ENCODE results near the gene PRF1.
A peak's percentile ranks its signal among the peaks of the same experiment; 100 is the strongest.

The PRF1 gene

DNA sequence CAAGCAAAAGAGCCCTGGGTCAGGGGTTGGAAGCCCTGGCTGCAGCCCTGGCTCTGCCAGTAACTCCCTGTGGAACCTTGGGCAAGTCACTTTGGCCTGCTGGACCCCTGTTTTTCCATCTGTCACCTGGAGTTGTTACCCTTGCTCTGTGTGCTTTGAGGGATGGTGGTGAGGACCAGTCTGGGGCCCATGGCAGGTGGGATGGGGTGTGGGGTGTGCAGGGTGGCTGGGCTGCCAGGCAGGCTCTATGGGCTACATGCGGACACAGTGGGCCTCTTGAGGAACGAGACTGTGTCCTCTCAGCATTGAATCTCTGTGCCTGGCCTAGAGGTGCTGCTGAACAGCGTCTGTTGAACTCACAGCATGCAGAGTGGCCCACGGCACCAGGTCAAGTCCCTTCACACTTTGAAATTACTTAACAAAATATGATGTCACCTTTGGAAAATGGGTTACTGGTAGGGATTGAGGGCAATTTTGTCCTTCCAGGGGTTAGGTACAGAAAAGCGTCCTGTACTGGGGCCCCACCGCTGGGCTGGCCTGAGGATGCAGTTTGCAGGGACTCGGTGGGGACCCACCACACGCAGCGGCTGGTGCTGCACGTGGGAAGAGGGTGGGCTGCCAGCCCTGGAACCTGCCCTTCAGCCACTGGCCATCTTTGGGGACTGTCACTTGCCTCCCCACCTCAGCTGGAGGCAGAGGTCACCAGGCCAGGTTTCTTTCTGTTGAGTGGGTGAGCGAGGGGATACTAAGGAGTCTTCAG, 45.3 kb downstream of the PRF1 start:
- no peak for DNase-seq

DNA sequence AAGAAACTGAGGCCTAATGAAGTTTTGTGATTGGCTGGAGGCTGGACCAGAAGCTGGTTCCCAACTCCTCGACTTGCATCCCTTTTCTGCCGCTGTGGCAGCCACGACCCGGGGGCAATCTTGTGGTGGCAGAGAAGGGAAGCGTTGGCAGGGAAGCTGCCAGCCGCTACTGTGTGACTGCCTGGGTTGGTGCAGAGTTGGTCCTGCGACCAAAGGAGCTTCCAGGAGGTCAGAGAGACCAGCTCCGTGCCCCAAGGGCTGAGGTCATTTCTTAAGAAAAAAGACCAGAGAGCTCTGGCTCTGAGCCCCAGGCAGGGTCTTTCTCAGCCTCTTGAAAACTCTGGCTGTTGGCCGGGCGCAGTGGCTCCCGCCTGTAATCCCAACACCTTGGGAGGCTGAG, 47.2 kb downstream of the PRF1 start:
- DNase-seq, result no peak

DNA sequence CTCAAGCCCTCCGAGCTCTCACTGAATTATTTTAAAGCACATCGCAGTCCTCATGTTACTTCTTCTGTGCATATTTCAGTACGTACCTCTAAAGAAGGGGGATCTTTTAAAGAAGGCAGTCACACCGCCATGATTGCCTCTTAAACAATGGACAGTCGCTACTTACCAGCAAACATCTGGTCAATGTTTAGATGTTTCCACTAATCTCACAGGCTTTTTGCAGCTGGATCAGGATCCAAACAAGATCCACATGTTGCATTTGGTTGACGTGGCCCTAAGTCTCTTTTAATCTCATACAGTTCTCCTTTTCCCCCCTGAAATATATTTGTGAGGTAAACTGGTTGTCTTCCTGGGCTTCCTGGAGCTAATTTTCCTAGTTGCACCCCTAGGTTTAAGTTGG, 50.0 kb downstream of the PRF1 start:
- DNase-seq, result no peak

DNA sequence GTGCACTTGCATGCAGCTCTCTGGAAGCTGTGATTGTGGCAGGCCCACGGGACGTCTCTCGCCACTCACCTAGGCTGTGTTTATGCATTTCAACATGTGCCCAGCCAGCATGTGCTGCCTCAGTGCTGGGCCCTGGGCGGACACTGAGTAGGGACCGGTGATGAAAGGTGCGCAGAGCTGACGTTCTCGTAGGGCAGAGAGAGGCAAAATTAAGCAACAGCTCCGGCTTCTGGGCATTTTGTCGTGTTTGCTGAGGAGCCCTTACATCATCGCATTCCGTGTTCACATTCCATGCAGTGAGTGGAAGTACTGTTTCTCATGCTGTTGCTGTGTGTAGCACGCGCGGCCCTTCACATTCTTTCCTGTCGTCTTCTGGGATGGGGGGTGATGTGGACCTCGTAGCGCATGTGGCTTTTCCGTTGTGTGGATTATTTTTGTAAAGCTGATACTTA, 50.5 kb downstream of the PRF1 start:
- no peak for DNase-seq

DNA sequence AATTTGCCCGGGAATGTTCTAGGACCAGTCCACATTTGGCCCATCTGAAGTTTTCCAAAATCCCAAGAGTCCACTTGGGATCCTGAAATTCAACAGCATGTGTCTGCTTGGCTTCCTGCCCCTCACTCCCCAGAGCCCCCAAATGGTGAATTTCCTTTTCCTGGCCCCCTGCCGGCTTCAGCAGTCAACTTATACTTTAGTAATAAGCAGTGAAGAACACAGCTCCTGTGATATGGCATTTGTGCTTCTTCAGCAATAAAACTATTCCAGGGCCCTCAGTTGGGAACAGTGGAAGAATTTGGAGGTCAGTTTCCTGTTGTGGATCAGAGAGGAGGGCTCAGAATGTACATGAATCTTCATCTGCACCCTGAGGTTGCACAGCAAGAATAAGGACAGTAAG, 51.1 kb downstream of the PRF1 start:
- no peak for DNase-seq

DNA sequence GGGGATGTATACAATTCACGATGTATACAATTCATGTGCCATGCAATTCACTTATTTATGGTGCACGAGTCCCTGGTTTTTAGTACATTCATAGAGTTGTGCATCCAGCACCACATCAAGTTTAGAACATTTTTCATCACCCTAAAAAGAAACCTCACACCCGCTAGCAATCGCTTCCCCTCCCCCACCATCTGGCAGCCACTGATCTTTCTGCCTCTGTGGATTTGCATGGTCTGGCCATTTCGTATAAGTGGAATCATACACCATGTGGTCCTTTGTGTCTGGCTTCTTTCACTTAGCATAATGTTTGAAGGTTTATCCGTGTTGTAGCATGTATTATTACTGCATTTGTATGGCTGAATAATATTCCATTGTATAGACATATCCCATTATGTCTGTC, 52.1 kb downstream of the PRF1 start:
- no peak for DNase-seq

DNA sequence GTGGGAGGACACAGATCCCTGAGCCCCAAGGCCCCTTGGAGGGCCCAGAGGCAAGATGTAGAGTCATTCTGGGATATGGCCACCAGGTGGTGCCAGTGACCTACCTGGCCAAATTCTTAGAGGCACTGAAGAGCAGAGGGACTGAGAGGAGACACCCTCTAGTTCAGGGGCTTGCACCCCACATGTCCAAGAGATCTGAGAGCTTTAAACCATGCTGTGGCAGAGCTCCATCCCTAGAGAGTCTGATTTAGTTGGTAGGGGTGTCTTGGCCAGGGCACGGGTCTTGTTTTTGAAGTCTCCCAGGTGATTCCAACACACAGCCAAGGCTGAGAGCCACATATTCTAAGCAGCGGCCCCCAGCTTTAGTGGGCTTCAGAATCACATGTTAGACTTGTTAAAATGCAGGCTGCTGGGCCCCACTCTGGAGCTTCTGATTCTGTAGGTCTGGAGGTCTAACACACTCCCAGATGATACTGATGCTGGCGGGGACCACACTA, 52.5 kb downstream of the PRF1 start:
- peak; percentile 68 for DNase-seq

DNA sequence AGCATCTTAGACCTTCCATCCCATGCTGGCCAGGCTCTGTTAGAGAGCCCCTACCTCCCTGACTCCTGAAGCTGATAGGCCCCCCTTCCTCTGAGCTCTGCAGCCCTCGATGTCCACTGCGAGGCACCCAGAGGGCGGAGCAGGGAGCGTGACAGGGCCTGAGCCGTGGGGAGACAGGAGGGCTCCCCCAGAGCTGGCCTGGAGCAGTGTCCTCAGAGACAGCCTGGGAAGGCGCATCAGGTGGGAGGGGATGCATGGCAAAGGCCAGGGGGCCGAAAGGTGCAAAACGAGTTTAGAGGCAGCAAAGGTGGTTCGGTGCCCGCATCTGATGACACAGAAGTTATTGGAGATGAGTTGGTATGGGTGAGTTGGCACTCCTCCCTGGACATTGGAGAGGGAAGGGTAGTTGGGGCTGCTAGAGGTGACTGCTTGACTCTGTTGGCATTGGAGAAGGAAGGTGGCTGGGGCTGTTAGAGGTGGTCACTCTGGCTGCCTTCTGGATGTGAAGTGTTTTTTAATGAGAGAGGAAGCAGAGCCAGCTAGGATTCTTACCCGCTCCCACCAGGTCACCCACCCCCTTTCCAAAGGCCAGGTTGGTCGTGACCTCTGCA, 53.1 kb downstream of the PRF1 start:
- DNase-seq, result no peak
